Fibroblast of skin of left biceps (primary cell): Measurements from ENCODE around the gene MZT2B.
"Not testable (repeated sequence)": the region's sequence is repeated elsewhere in the genome, so short reads cannot be mapped to it uniquely, and the experiment has no call there.

ENCODE experiments used
- DNase-seq, 2 experiments: peaks; one replicate each; pipeline ENCODE4 v3.0.0-alpha.2; 2013; ENCODE audit warnings: low read depth in 2 of 2

The MZT2B gene

GRCh38 chr2:130180404-130181324, 1.4 kb upstream of the MZT2B start:
- DNase-seq, result not testable (repeated sequence)

DNA sequence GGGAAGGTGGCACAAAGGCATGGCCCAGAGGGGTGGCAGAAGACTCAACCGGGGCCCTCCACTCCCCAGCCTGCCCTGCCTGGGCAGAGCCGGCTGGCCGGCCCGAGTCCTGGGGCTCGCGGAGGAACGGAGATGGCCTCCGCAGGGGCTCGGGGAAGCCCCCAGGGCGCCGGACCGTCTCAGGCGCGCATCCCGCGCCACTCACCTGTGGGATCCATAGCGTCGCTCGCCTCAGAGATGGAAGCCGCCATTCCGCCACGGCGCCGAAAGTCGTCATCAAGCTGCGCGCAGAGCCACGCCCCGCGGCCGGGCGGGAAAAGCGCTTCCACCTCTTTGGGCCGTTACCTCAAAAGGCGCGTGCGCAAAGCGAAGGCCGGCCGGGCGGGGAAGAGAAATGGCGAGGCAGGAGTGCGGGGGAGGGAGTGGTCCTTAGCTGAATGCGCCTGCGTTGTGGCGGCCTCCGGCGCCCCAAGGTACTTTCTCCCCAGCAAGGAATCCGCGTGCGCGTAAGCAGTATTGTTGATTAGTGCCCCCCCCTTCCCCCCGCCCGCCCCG, 660 bp upstream of the MZT2B start, which contains the start of gene SMPD4:
SMPD4 (minus strand) TSS at position 278 of the 555 bp plus-strand sequence. CDS start 5,010 bp downstream, outside the sequence.
- DNase-seq, result peak; percentile 90 to 92

- not testable (repeated sequence) for DNase-seq
Observed at GRCh38 chr2:130182826-130183511, 907 bp downstream of the MZT2B start.

GRCh38 chr2:130183512-130184373, 1.7 kb downstream of the MZT2B start:
- DNase-seq, result no peak

GRCh38 chr2:130185436-130185835, 3.4 kb downstream of the MZT2B start:
- DNase-seq, result no peak

DNA sequence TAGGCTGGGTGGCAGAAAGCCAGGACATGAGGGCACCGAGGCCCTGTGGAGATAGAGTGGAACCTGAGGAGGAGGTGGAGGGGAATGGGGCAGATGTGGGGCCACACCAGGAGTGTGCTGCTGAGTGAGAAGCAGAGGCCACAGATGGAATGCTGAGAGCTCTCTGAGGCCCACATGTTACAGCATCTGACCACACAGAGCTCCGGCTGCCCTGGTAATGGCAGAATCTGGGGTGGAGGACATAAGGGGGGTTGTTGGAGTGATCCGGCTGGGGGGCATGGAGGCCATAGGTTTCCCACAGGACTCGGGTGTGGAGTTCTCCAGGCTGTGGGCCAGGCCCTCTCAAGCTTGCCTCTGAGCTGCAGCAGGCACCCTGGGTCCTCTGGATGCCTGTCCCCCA, 3.8 kb downstream of the MZT2B start:
- DNase-seq, result no peak

DNA sequence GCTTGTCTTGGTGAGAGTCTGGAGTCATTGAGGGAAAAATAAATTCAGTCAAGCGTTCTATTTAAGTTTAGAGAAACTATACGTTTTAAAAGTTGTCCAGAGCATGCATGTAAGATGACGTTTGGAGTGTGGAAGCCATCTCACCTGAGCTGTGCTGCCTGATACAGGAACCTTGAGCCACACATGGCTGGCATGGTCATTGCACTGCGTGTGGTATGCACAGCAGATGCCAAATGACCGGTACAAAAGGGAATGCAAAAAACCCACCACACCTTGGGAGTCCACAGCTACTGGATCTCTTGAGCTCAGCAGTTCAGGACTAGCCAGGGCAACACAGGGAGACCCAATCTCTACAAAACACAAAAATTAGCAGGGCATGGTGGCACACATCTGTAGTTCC, 4.3 kb downstream of the MZT2B start:
- DNase-seq, result no peak

- no peak for DNase-seq
Observed at GRCh38 chr2:130187268-130187667, 5.2 kb downstream of the MZT2B start.

DNA sequence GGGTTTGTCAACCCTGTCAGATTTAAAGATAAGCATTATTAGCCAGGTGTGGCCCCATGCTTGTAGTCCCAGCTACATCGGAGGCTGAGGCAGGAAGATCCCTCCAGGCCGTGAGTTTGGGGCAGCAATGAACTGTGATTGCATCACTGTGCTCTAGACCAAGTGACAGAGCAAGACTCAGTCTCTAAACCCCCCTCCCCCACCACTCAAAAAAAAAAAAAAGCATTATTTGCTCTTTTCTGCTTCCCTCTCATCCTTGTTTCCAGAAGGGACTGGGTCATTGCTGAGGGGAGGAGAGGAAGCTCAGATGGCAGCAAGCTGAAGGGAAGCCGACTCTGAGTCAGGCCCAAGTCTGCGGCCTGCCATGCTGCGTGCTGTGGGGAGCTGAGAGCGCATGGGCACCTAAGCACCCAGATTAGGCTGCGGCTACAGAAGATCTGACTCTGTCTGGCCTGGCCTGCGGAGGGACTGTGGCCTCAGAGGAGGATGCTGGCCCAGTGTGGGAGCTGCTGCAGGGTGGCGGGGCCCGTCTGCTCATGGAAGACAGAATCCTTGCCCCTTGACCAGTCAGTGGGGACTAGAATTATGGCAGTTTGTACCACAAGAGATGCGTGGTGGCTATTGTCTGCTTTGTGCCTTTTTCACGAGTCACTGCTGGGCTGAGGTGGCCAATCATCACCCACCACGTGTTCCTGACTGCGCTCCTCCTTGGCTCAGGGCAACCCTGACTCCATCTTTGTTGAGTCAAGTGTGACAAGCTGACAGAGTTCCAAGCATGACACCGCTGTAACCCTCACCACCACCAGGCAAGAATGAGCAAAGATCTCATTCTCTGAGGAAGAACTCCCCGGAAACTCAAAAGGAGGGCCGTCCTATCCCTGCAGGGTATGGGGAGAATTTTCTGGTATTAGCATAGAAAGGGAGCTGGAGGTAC, 6.1 kb downstream of the MZT2B start:
- DNase-seq, result not testable (repeated sequence)

DNA sequence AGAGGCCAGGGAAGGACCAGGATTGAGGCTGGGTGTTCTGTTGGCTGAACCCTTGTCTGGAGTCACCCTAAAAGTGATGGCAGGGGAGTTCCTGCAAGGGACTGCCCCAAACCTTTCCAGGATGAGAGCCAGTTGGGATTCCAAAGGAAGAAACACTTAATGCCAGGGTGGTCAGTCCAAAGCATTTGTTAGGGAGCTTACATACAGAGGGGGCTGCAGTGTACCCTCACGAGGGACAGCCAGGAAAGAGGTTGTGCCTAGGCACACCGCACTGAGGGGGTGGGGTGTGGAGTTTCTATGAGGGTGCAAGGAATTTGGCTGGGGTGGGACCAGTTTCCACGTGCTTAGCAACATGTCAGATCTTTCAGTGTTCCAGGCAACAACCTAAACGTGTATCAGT, 6.9 kb downstream of the MZT2B start:
- not testable (repeated sequence) for DNase-seq

- no peak for DNase-seq
Observed at GRCh38 chr2:130190237-130190636, 8.2 kb downstream of the MZT2B start.

- not testable (repeated sequence) for DNase-seq
Observed at GRCh38 chr2:130191319-130191718, 9.3 kb downstream of the MZT2B start.

DNA sequence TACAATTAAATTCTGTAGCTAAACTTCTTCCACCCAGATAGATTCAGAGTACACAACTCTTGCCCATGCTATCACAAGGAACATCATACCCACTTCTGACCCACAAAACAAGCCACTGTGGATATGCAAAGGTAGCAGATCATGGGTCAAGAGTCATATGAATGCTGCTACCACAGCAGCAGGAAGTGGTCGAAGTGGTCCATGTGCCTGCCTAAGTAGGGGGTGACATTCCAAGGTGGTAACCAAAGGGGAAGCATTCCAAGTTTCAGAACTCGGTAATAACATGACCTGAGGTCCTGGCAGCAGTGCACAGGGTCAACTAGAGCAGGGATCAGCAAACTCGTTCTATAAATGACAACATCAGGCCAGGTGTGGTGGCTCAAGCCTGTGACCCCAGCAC, 10.4 kb downstream of the MZT2B start:
- DNase-seq, result not testable (repeated sequence)

DNA sequence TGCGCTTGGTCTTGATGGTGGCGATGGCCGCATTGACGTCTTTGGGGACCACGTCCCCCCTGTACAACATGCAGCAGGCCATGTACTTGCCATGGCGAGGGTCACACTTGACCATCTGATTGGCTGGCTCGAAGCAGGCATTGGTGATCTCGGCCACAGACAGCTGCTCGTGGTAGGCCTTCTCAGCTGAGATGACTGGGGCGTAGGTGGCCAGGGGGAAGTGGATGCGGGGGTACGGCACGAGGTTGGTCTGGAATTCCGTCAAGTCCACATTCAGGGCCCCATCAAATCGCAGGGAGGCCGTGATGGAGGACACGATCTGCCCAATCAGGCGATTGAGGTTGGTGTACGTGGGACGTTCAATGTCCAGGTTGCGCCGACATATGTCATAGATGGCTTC, 11.8 kb downstream of the MZT2B start:
- not testable (repeated sequence) for DNase-seq

- DNase-seq, result not testable (repeated sequence)
Observed at GRCh38 chr2:130195089-130195635, 13.1 kb downstream of the MZT2B start.

- DNase-seq, result not testable (repeated sequence)
Observed at GRCh38 chr2:130196052-130196451, 14.0 kb downstream of the MZT2B start.

- DNase-seq, result no peak
Observed at GRCh38 chr2:130198343-130198742, 16.3 kb downstream of the MZT2B start, which contains the start of gene TUBA3E. Gene TUBA3E, minus strand, starts transcription at chr2:130198439. Its CDS starts 79 bp downstream, at chr2:130198360.

DNA sequence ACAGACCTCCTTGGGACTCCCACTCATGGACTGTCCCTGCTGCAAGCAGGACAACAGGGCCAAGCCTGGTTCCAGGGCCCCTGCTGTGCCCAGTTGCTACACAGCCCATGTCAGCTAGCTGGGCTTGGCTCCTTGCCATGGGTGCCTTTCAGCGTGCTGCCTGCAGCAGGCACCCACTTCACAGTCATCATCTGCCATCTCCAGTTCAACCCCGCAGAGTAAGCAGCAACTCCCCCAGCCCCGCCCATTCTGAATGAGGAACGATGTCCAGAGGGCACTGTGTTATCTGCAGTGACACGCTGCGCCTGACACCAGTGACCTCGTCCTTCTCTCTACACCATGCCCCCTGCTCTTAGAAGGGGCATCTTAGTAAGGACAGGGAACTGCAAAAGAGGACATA, 20.5 kb downstream of the MZT2B start:
- not testable (repeated sequence) for DNase-seq

GRCh38 chr2:130203150-130203549, 21.1 kb downstream of the MZT2B start:
- not testable (repeated sequence) for DNase-seq

DNA sequence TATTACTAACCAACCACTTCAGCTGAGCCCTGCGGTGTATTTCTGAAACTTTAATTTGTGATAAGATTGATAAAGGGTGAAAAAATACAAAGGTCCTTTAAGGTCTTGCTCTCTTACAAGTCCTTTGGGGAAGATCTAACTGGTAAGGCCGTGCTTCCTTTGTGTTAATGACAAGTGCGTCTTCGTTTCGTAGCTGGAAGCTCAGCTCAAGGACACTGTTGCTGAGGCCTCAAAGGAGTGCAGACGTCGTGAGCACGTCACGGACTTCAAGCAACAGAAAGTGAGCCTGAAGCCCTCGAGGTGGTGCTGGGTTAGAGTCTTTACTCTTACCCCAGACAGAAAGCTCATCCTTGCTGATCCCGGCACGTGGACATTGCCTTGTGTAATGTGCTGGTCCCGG, 25.0 kb downstream of the MZT2B start:
- DNase-seq, result not testable (repeated sequence)
